ENCODE results near the gene KRTAP4-7. TPM values are rescaled to one million over a fixed set of nuclear protein-coding genes. Genes with fewer than 3 reads are reported as not detected.
"Not testable (repeated sequence)": the region's sequence is repeated elsewhere in the genome, so short reads cannot be mapped to it uniquely, and the experiment has no call there.

Gene KRTAP4-7
- total and polyA plus RNA-seq, 8 donors, result not detected

DNA sequence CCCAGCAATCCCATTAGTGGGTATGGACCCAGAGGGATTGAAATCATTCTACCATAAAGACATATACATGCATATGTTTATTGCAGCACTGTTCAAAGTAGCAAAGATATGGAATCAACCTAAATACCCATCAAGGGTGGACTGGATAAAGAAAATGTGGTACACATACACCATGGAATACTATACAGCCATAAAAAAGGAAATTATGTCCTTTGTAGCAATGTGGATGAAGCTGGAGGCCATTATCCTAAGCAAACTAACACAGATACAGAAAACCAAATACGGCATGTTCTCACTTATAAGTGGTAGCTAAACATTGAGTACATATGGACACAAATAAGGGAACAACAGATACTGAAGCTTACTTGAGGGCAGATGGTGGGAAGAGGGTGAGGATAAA is 26.4 kb upstream of the KRTAP4-7 start:
- TF ChIP-seq POLR2AphosphoS5 (IDR thresholded peaks at IDR 0.05), result no peak
- no peak for TF ChIP-seq EP300 (IDR thresholded peaks at IDR 0.05)
- TF ChIP-seq POLR2A (IDR thresholded peaks at IDR 0.05), result no peak
- no peak for TF ChIP-seq CTCF (IDR thresholded peaks at IDR 0.05)
- H3K27ac ChIP-seq, result no peak overlapping the region
- peaks cover 0 to 36% (median 6%) of the 10 kb centered on the region in 3 donors for H3K27me3 ChIP-seq
- intact Hi-C loops (cut with DNase I; ENCODE audit: low total_unique reads), result no loop called here
- 79 to 100% (median 98%) methylated on average over 1 of the region's 1 CpG for WGBS, 5 donors
- H3K4me1 ChIP-seq, result no peaks in the 10 kb centered on the region
- H3K4me3 ChIP-seq, result no peak overlapping the region
- peaks cover 0 to 8% (median 4%) of the 10 kb centered on the region in 4 donors for H3K9me3 ChIP-seq
- no peaks in the 10 kb centered on the region for H3K36me3 ChIP-seq
- no peak for DNase-seq

GRCh38 chr17:41058741-41059140 is 25.2 kb upstream of the KRTAP4-7 start:
- 88 to 94% (median 90%) methylated on average over 5 of the region's 5 CpGs for WGBS, 5 donors
- Histone ChIP-seq H3K4me3 (no peak overlapping the region), H3K4me1 (no peaks in the 10 kb centered on the region), H3K9me3 (peaks cover 0 to 8% (median 2%) of the 10 kb centered on the region in 4 donors), H3K27ac (no peak overlapping the region), H3K36me3 (no peaks in the 10 kb centered on the region), H3K27me3 (peaks cover 0 to 36% (median 6%) of the 10 kb centered on the region in 3 donors)
- TF ChIP-seq CTCF (IDR thresholded peaks at IDR 0.05) (no peak), EP300 (IDR thresholded peaks at IDR 0.05) (no peak), POLR2A (IDR thresholded peaks at IDR 0.05) (no peak), POLR2AphosphoS5 (IDR thresholded peaks at IDR 0.05) (no peak)
- intact Hi-C loops (cut with DNase I; ENCODE audit: low total_unique reads), result no loop called here
- no peak for DNase-seq

- peaks cover 0 to 31% (median 6%) of the 10 kb centered on the region in 3 donors for H3K27me3 ChIP-seq
- intact Hi-C loops (cut with DNase I; ENCODE audit: low total_unique reads); H3K36me3 ChIP-seq; H3K4me3 ChIP-seq; DNase-seq; H3K27ac ChIP-seq; H3K4me1 ChIP-seq; H3K9me3 ChIP-seq: not testable (repeated sequence)
- 29 to 32% (median 30%) methylated on average over 8 to 11 of the region's 31 CpGs for WGBS, 5 donors
These were observed 24.5 kb upstream of the KRTAP4-7 start for GRCh38 chr17:41059276-41060051.

GRCh38 chr17:41060052-41060604 is 23.8 kb upstream of the KRTAP4-7 start, which contains the start of gene KRTAP2-3:
TSS of gene KRTAP2-3 (minus strand) at chr17:41060114. CDS start at chr17:41060050, 64 bp downstream.
- H3K36me3 ChIP-seq, result no peaks in the 10 kb centered on the region
- 64 to 77% (median 67%) methylated on average over 6 of the region's 6 CpGs for WGBS, 5 donors
- intact Hi-C loops (cut with DNase I; ENCODE audit: low total_unique reads), result no loop called here
- no peak within 1 kb of the TSS for H3K4me3 ChIP-seq
- no peak for DNase-seq
- TF ChIP-seq CTCF (IDR thresholded peaks at IDR 0.05), result no peak
- TF ChIP-seq POLR2A (IDR thresholded peaks at IDR 0.05), result no peak
- no peak for TF ChIP-seq POLR2AphosphoS5 (IDR thresholded peaks at IDR 0.05)
- TF ChIP-seq EP300 (IDR thresholded peaks at IDR 0.05), result no peak
- no peak within 1 kb of the TSS for H3K27ac ChIP-seq
- peaks cover 0 to 8% (median 2%) of the 10 kb centered on the region in 4 donors for H3K9me3 ChIP-seq
- no peaks in the 10 kb centered on the region for H3K4me1 ChIP-seq
- H3K27me3 ChIP-seq, result peaks cover 0 to 31% (median 6%) of the 10 kb centered on the region in 3 donors

Data from stomach (tissue), 9 donors.